K562 (cell line): ENCODE measurements around the gene FBRS. TPM values are rescaled to one million over a fixed set of nuclear protein-coding genes. Genes with fewer than 3 reads are reported as not detected.
A peak's percentile ranks its signal among the peaks of the same experiment; 100 is the strongest.

ENCODE experiments used
- CREB3L1 ChIP-seq: fragments of 450-650 bp; IDR thresholded peaks from 2 replicates; pipeline ENCODE4 v1.6.1; 2014; ENCODE audit warnings: low read depth, mild to moderate bottlenecking, moderate library complexity, borderline replicate concordance
- FIP1L1 ChIP-seq: fragments of 200-400 bp; formaldehyde crosslinking; IDR thresholded peaks from 2 replicates; pipeline ENCODE4 v1.6.1; 2018; ENCODE audit warnings: mild to moderate bottlenecking, low read depth, low read length; ENCODE audit not compliant: poor library complexity, severe bottlenecking
- HBP1 ChIP-seq: fragments of 450-650 bp; formaldehyde crosslinking; IDR thresholded peaks from 2 replicates; pipeline ENCODE4 v1.4.0; 2022; ENCODE audit warnings: missing genetic modification characterization
- RNF2 ChIP-seq: sonication (generic); IDR thresholded peaks from 2 replicates; pipeline ENCODE4 v1.6.1; 2016
- TCF3 ChIP-seq: sonication (generic); formaldehyde crosslinking; IDR thresholded peaks from 2 replicates; pipeline ENCODE4 v1.4.0; 2020; ENCODE audit warnings: mild to moderate bottlenecking, missing genetic modification reagents
- TEAD4 ChIP-seq, 2 experiments: sonication (generic) in 1 of 2; formaldehyde crosslinking in 1 of 2; IDR thresholded peaks; 2 replicates each; pipeline versions ENCODE4 v1.6.1 to v1.8.0; 2012 to 2022; ENCODE audit warnings: borderline replicate concordance in 1 of 2, inconsistent platforms in 1 of 2, low read length in 1 of 2, mild to moderate bottlenecking in 1 of 2, missing genetic modification reagents in 1 of 2
- ZBTB9 ChIP-seq: fragments of 450-650 bp; formaldehyde crosslinking; IDR thresholded peaks from 2 replicates; pipeline ENCODE4 v1.4.0; 2020; ENCODE audit warnings: mild to moderate bottlenecking, moderate library complexity
- ZNF518B ChIP-seq: fragments of 250-450 bp; sonication (Bioruptor Pico); IDR thresholded peaks from 2 replicates; pipeline ENCODE4 v1.5.0; 2021; ENCODE audit warnings: mild to moderate bottlenecking, moderate library complexity
- ZNF740 ChIP-seq, 3 experiments: fragments of 200-800 bp in 1 of 3; sonication (Bioruptor generic) in 1 of 3; sonication (generic) in 1 of 3; formaldehyde crosslinking in 1 of 3; IDR thresholded peaks; 2 replicates each; pipeline versions ENCODE4 v1.6.1 to v1.8.0; 2016 to 2022; ENCODE audit warnings: mild to moderate bottlenecking in 2 of 3, missing compliant biosample characterization in 2 of 3, missing genetic modification characterization in 2 of 3, missing genetic modification reagents in 1 of 3
- polyA plus RNA-seq, 8 experiments: library from polyadenylated mRNA; depleted of rRNA in 4 of 8; stranded (reverse) in 5 of 8; unstranded in 3 of 8; fragments of >200 nt; fragmentation: Nextera tagmentation in 2 of 8; fragmentation: Illumina TruSeq in 1 of 8; extraction: Ambion mirVana in 2 of 8; extraction: Trizol in 1 of 8; gene quantifications; 2 replicates each; pipeline versions ENCODE4 v1.2.1 to v1.2.3, GENCODE V29; 2011 to 2014; ENCODE audit warnings: inconsistent platforms in 1 of 8, missing spikeins in 1 of 8
- total RNA-seq, 7 experiments: library from RNA; depleted of rRNA in 6 of 7; stranded (reverse); fragments of >200 nt in 6 of 7; fragmentation: Illumina TruSeq in 2 of 7; extraction: Trizol in 2 of 7; gene quantifications; 2 replicates each; pipeline versions ENCODE4 v1.2.1 to v1.2.3, GENCODE V29; 2011 to 2021; ENCODE audit warnings: low replicate concordance in 1 of 7
- TF ChIP-seq, protein P1 (sequence below), 2 experiments: fragments of 450-650 bp; IDR thresholded peaks; 2 replicates each; pipeline ENCODE4 v1.6.1; 2016
- TF ChIP-seq, protein P2 (sequence below): fragments of 250-450 bp; sonication (Bioruptor Pico); IDR thresholded peaks from 2 replicates; pipeline ENCODE4 v1.8.0; 2021; ENCODE audit warnings: moderate library complexity, mild to moderate bottlenecking, inconsistent platforms

The FBRS gene
- total and polyA plus RNA-seq, 9 of the 15 experiments (the other 6 are each of a cell fraction or from before 2014, with no cell fraction given) = 0.32 to 59.5 (median 13.1) TPM

- TF ChIP-seq, protein P1, sequence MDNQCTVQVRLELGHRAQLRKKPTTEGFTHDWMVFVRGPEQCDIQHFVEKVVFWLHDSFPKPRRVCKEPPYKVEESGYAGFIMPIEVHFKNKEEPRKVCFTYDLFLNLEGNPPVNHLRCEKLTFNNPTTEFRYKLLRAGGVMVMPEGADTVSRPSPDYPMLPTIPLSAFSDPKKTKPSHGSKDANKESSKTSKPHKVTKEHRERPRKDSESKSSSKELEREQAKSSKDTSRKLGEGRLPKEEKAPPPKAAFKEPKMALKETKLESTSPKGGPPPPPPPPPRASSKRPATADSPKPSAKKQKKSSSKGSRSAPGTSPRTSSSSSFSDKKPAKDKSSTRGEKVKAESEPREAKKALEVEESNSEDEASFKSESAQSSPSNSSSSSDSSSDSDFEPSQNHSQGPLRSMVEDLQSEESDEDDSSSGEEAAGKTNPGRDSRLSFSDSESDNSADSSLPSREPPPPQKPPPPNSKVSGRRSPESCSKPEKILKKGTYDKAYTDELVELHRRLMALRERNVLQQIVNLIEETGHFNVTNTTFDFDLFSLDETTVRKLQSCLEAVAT (IDR thresholded peaks at IDR 0.05) = 0 out of 4 replicates have a peak, but pooled peaks of 1 of the 2 experiments have one; percentile 24
- TF ChIP-seq CREB3L1 (no peak), ZBTB9 (CRISPR knock-in tag) (peak; percentile 68; the same call in 1 of the 2 replicates), TCF3 (CRISPR knock-in tag) (no peak), RNF2 (no peak), HBP1 (CRISPR knock-in tag) (peak; percentile 60; the same call in 1 of the 2 replicates), TEAD4 (IDR thresholded peaks at IDR 0.05; ENCODE audit: low read length) (no peak), TEAD4 (CRISPR knock-in tag; IDR thresholded peaks at IDR 0.05; ENCODE audit: borderline replicate concordance) (no peak), FIP1L1 (no peak), ZNF740 (CRISPR knock-in tag; IDR thresholded peaks at IDR 0.05) (no peak), ZNF740 (tag; IDR thresholded peaks at IDR 0.05) (no peak), ZNF518B (CRISPR knock-in tag) (no peak)
- TF ChIP-seq, protein P2, sequence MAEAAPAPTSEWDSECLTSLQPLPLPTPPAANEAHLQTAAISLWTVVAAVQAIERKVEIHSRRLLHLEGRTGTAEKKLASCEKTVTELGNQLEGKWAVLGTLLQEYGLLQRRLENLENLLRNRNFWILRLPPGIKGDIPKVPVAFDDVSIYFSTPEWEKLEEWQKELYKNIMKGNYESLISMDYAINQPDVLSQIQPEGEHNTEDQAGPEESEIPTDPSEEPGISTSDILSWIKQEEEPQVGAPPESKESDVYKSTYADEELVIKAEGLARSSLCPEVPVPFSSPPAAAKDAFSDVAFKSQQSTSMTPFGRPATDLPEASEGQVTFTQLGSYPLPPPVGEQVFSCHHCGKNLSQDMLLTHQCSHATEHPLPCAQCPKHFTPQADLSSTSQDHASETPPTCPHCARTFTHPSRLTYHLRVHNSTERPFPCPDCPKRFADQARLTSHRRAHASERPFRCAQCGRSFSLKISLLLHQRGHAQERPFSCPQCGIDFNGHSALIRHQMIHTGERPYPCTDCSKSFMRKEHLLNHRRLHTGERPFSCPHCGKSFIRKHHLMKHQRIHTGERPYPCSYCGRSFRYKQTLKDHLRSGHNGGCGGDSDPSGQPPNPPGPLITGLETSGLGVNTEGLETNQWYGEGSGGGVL (CRISPR knock-in tag) = no peak
Observed at GRCh38 chr16:30698816-30699614, 40.8 kb downstream of the FBRS start, which contains the start of gene SRCAP (continued).
